Measurements from ENCODE around the gene SMC6. TPM values are rescaled to one million over a fixed set of nuclear protein-coding genes. Genes with fewer than 3 reads are reported as not detected.

Gene SMC6
- total and polyA plus RNA-seq, 2 experiments from 2014 or later, result 53.4 to 59.8 TPM

GRCh38 chr2:17689010-17689409, 64.6 kb downstream of the SMC6 start (continued):
- TF ChIP-seq ZNF462 (CRISPR knock-in tag; IDR thresholded peaks at IDR 0.05) (no peak), EZH2 (IDR thresholded peaks at IDR 0.05; ENCODE audit: low read depth, unreplicated experiment) (no peak), CREB1 (CRISPR knock-in tag; IDR thresholded peaks at IDR 0.05; ENCODE audit: low read depth) (no peak), ZNF114 (CRISPR knock-in tag; IDR thresholded peaks at IDR 0.05) (no peak), EZH2phosphoT487 (IDR thresholded peaks at IDR 0.05; ENCODE audit: unreplicated experiment) (no peak), ZNF331 (CRISPR knock-in tag; IDR thresholded peaks at IDR 0.05; ENCODE audit: low read depth) (no peak), REST (IDR thresholded peaks at IDR 0.05; ENCODE audit: unreplicated experiment) (no peak)
